Activated CD4-positive, alpha-beta T cell treated with anti-CD3 and anti-CD28 coated beads, Interleukin-2, amount 10 ng/mL, durations not matched to agents 24 days and 14 days (primary cell): ENCODE results near the gene UBE2J2. TPM values are rescaled to one million over a fixed set of nuclear protein-coding genes. Genes with fewer than 3 reads are reported as not detected.

Source experiments
- DNase-seq: peaks from one replicate; pipeline ENCODE4 v3.0.0; 2022
- H3K27ac Mint-ChIP-seq: one replicate; pipeline ENCODE4 v1.8.0; 2022; ENCODE audit warnings: mild to moderate bottlenecking, mixed read lengths
- H3K27me3 Mint-ChIP-seq: one replicate; pipeline ENCODE4 v1.8.0; 2022; ENCODE audit warnings: mixed read lengths
- H3K36me3 Mint-ChIP-seq: one replicate; pipeline ENCODE4 v1.8.0; 2022; ENCODE audit warnings: low read depth, mild to moderate bottlenecking, mixed read lengths
- H3K4me1 Mint-ChIP-seq: one replicate; pipeline ENCODE4 v1.8.0; 2021; ENCODE audit warnings: mixed read lengths
- H3K4me3 Mint-ChIP-seq: one replicate; pipeline ENCODE4 v1.8.0; 2022; ENCODE audit warnings: mild to moderate bottlenecking, moderate library complexity, mixed read lengths
- H3K9me3 Mint-ChIP-seq: one replicate; pipeline ENCODE4 v1.8.0; 2021; ENCODE audit warnings: mixed read lengths
- intact Hi-C: fragments of 100-400 bp; cut with micrococcal nuclease; formaldehyde crosslinking; loops from one replicate; pipeline ENCODE4 v1.15.1; 2023
- total RNA-seq: library from RNA; stranded (reverse); gene quantifications from 2 replicates; pipeline ENCODE4 v1.2.3, GENCODE V29; 2022

The UBE2J2 gene
- total RNA-seq, 1 donor from 2014 or later = 87.3 TPM

- no peak for DNase-seq
- H3K27ac Mint-ChIP-seq = no peak overlapping the region
- H3K9me3 Mint-ChIP-seq = no peaks in the 10 kb centered on the region
- H3K36me3 Mint-ChIP-seq = peaks cover 40% of the 10 kb centered on the region
- no peaks in the 10 kb centered on the region for H3K27me3 Mint-ChIP-seq
- no peak overlapping the region for H3K4me3 Mint-ChIP-seq
- intact Hi-C loops = no loop called here
- H3K4me1 Mint-ChIP-seq = peaks cover 2% of the 10 kb centered on the region
These were observed 40.0 kb upstream of the UBE2J2 start for GRCh38 chr1:1313500-1314236.

GRCh38 chr1:1312450-1313314, 39.0 kb upstream of the UBE2J2 start:
- H3K27ac Mint-ChIP-seq = no peak overlapping the region
- peak overlapping the region; percentile 21 for H3K4me3 Mint-ChIP-seq
- H3K36me3 Mint-ChIP-seq = peaks cover 36% of the 10 kb centered on the region
- H3K9me3 Mint-ChIP-seq = no peaks in the 10 kb centered on the region
- intact Hi-C loops = no loop called here
- no peak for DNase-seq
- H3K4me1 Mint-ChIP-seq = peaks cover 2% of the 10 kb centered on the region
- H3K27me3 Mint-ChIP-seq = no peaks in the 10 kb centered on the region

- H3K27ac Mint-ChIP-seq = no peak overlapping the region
These were observed 37.8 kb upstream of the UBE2J2 start for GRCh38 chr1:1311107-1312104.

GRCh38 chr1:1310476-1311053, 36.9 kb upstream of the UBE2J2 start:
- Mint-ChIP-seq H3K27ac (no peak overlapping the region), H3K36me3 (peaks cover 23% of the 10 kb centered on the region), H3K9me3 (no peaks in the 10 kb centered on the region), H3K4me3 (peak overlapping the region; percentile 43), H3K4me1 (peaks cover 17% of the 10 kb centered on the region), H3K27me3 (no peaks in the 10 kb centered on the region)
- DNase-seq = no peak
- intact Hi-C loops = no loop called here

More at GRCh38 chr1:1311107-1312104, 37.8 kb upstream of the UBE2J2 start:
- H3K36me3 Mint-ChIP-seq = peaks cover 30% of the 10 kb centered on the region
- H3K27me3 Mint-ChIP-seq = no peaks in the 10 kb centered on the region
- intact Hi-C loops = no loop called here
- H3K4me3 Mint-ChIP-seq = no peak overlapping the region
- no peak for DNase-seq
- H3K9me3 Mint-ChIP-seq = no peaks in the 10 kb centered on the region
- peaks cover 10% of the 10 kb centered on the region for H3K4me1 Mint-ChIP-seq

- no peaks in the 10 kb centered on the region for H3K27me3 Mint-ChIP-seq
- DNase-seq = no peak
- no peak overlapping the region for H3K27ac Mint-ChIP-seq
- peaks cover 20% of the 10 kb centered on the region for H3K4me1 Mint-ChIP-seq
- H3K36me3 Mint-ChIP-seq = peaks cover 19% of the 10 kb centered on the region
- peak overlapping the region; percentile 85 for H3K4me3 Mint-ChIP-seq
- intact Hi-C loops = no loop called here
- H3K9me3 Mint-ChIP-seq = no peaks in the 10 kb centered on the region
These were observed 36.4 kb upstream of the UBE2J2 start for GRCh38 chr1:1310109-1310385.

- Mint-ChIP-seq H3K9me3 (no peaks in the 10 kb centered on the region), H3K4me1 (peaks cover 18% of the 10 kb centered on the region), H3K27me3 (no peaks in the 10 kb centered on the region), H3K4me3 (peak overlapping the region; percentile 85), H3K27ac (peak overlapping the region; percentile 41), H3K36me3 (peaks cover 16% of the 10 kb centered on the region)
- peak; percentile 71 for DNase-seq
- intact Hi-C loops = loop anchor here (2.0 to 5.0 kb wide), 4 partner anchors 15 to 252 kb away; partner anchors contain the start of genes C1orf159, CPTP, INTS11 and TNFRSF18
These were observed 35.8 kb upstream of the UBE2J2 start for GRCh38 chr1:1309251-1310108.

GRCh38 chr1:1308756-1309250, 35.1 kb upstream of the UBE2J2 start:
- peak overlapping the region; percentile 85 for H3K4me3 Mint-ChIP-seq
- no peaks in the 10 kb centered on the region for H3K9me3 Mint-ChIP-seq
- peak overlapping the region; percentile 82 for H3K27ac Mint-ChIP-seq
- peaks cover 15% of the 10 kb centered on the region for H3K36me3 Mint-ChIP-seq
- no peak for DNase-seq
- intact Hi-C loops = loop anchor here (1.0 to 5.0 kb wide), 5 partner anchors 16 to 252 kb away; partner anchors contain the start of genes AURKAIP1, C1orf159, CPTP and INTS11
- H3K27me3 Mint-ChIP-seq = no peaks in the 10 kb centered on the region
- H3K4me1 Mint-ChIP-seq = peaks cover 18% of the 10 kb centered on the region

GRCh38 chr1:1307923-1308755, 34.5 kb upstream of the UBE2J2 start, which contains the start of the genes ACAP3 and PUSL1:
TSS of gene ACAP3 (minus strand) at chr1:1307930. CDS start at chr1:1307815, 115 bp downstream.
TSS of gene PUSL1 (plus strand) at chr1:1308597. CDS start at chr1:1308644, 47 bp downstream.
- Mint-ChIP-seq H3K36me3 (peaks cover 8% of the 10 kb centered on the region), H3K9me3 (no peaks in the 10 kb centered on the region), H3K4me1 (peaks cover 18% of the 10 kb centered on the region), H3K4me3 (peak within 1 kb of the TSS; percentile 88), H3K27me3 (no peaks in the 10 kb centered on the region), H3K27ac (peak within 1 kb of the TSS; percentile 90)
- intact Hi-C loops = loop anchor here (1.0 to 5.0 kb wide), 5 partner anchors 17 to 251 kb away; partner anchors contain the start of genes AURKAIP1, C1orf159, CPTP and INTS11
- DNase-seq = peak; percentile 96

- H3K4me1 Mint-ChIP-seq = peaks cover 18% of the 10 kb centered on the region
- no peaks in the 10 kb centered on the region for H3K27me3 Mint-ChIP-seq
- H3K36me3 Mint-ChIP-seq = peaks cover 5% of the 10 kb centered on the region
- H3K4me3 Mint-ChIP-seq = peak overlapping the region; percentile 88
- peak overlapping the region; percentile 87 for H3K27ac Mint-ChIP-seq
- H3K9me3 Mint-ChIP-seq = no peaks in the 10 kb centered on the region
- intact Hi-C loops = loop anchor here (5.0 kb wide), 2 partner anchors 100 to 250 kb away; partner anchors contain the start of gene TNFRSF18
- DNase-seq = no peak
These were observed 33.7 kb upstream of the UBE2J2 start for GRCh38 chr1:1307261-1307922.

- Mint-ChIP-seq H3K9me3 (no peaks in the 10 kb centered on the region), H3K36me3 (peaks cover 5% of the 10 kb centered on the region), H3K4me3 (peak overlapping the region; percentile 88), H3K4me1 (peaks cover 18% of the 10 kb centered on the region), H3K27ac (peak overlapping the region; percentile 87), H3K27me3 (no peaks in the 10 kb centered on the region)
- intact Hi-C loops = loop anchor here (5.0 kb wide), 2 partner anchors 99 to 249 kb away; partner anchors contain the start of gene TNFRSF18
- peak; percentile 71 for DNase-seq
These were observed 33.1 kb upstream of the UBE2J2 start for GRCh38 chr1:1306661-1307260.
